Measurements from ENCODE around the gene LAMA2. TPM values are rescaled to one million over a fixed set of nuclear protein-coding genes. Genes with fewer than 3 reads are reported as not detected.

Gene LAMA2
- total and polyA plus RNA-seq, 2 of the 13 experiments (the other 11 are each of a cell fraction or from before 2014, with no cell fraction given) = 0.11 to 0.28 TPM

GRCh38 chr6:129338683-129339082 lies 455.7 kb downstream of the LAMA2 start:
- no peak overlapping the region for H3K9ac ChIP-seq (ENCODE audit: insufficient read depth, low read depth, low read length)
- intact Hi-C loops (cut with micrococcal nuclease; ENCODE audit: unreplicated experiment) = no loop called here
- no peak overlapping the region for H2AFZ ChIP-seq (ENCODE audit: low read length)
- no peak for FAIRE-seq
- no peak for DNase-seq (ENCODE audit: low spot score)
- no peaks in the 10 kb centered on the region for H4K20me1 ChIP-seq (ENCODE audit: insufficient read depth, low read length)
- H3K4me1 ChIP-seq (ENCODE audit: insufficient read depth, low read length) = no peaks in the 10 kb centered on the region
- ChIA-PET CTCF (ENCODE audit: low intra/inter-chr PET ratio, low total read pairs) (no interaction called here), POLR2A (no interaction called here)
- in situ Hi-C loops (cut with HindIII; ENCODE audit: extremely low pct_ligation_motif_present, low pct_unique_long_range_greater_than_20kb) = no loop called here
- no peak for ATAC-seq
- BruUV-seq (replicated peaks) = no TSS peak
- 6% methylated on average over 4 of the region's 4 CpGs for WGBS (ENCODE audit: low lambda C conversion rate)
- no peak overlapping the region for H3K4me2 ChIP-seq (ENCODE audit: low read depth, low read length)
- H3K4me3 ChIP-seq (replicated peaks in 1 of 3; ENCODE audit: insufficient read depth in 1 of 3, low read depth in 2 of 3, low read length in 3 of 3) = no peak overlapping the region
- no peaks in the 10 kb centered on the region for H3K27me3 ChIP-seq (ENCODE audit: control insufficient read depth in 1 of 2, insufficient read depth in 2 of 2, low read length in 2 of 2)
- no peaks in the 10 kb centered on the region for H3K79me2 ChIP-seq (ENCODE audit: insufficient read depth, low read length)
- H3K27ac ChIP-seq (ENCODE audit: extremely low read length, insufficient read depth, low read length) = no peak overlapping the region
- H3K9me3 ChIP-seq (ENCODE audit: low read length) = no peaks in the 10 kb centered on the region
- H3K36me3 ChIP-seq (replicated peaks in 1 of 2; ENCODE audit: control insufficient read depth in 1 of 2, insufficient read depth in 2 of 2, low read length in 2 of 2) = no peaks in the 10 kb centered on the region
- TF ChIP-seq KLF9 (CRISPR knock-in tag; IDR thresholded peaks at IDR 0.05; ENCODE audit: low read depth) (no peak), ZNF652 (CRISPR knock-in tag; IDR thresholded peaks at IDR 0.05; ENCODE audit: borderline replicate concordance, low read depth) (no peak), ZNF781 (CRISPR knock-in tag; IDR thresholded peaks at IDR 0.05; ENCODE audit: borderline replicate concordance, not compliant biosample characterization) (no peak), MBNL3 (CRISPR knock-in tag; conservative IDR thresholded peaks at IDR 0.05) (no peak), JUND (CRISPR knock-in tag; IDR thresholded peaks at IDR 0.05) (no peak), TSC22D2 (CRISPR knock-in tag; IDR thresholded peaks at IDR 0.05; ENCODE audit: borderline replicate concordance) (no peak), ZNF530 (CRISPR knock-in tag; IDR thresholded peaks at IDR 0.05; ENCODE audit: low read depth) (no peak), HMG20A (CRISPR knock-in tag; IDR thresholded peaks at IDR 0.05; ENCODE audit: borderline replicate concordance) (no peak), ARNTL (CRISPR knock-in tag; IDR thresholded peaks at IDR 0.05) (no peak), ZNF512 (CRISPR knock-in tag; IDR thresholded peaks at IDR 0.05) (no peak), ZNF407 (CRISPR knock-in tag; IDR thresholded peaks at IDR 0.05; ENCODE audit: not compliant biosample characterization) (no peak), MNT (IDR thresholded peaks at IDR 0.05) (no peak), ADNP (CRISPR knock-in tag; IDR thresholded peaks at IDR 0.05) (no peak)

Data from HepG2 (cell line).